OCI-LY1 (cell line): Measurements from ENCODE around the gene VPS16.

Experiments used
- H2AFZ ChIP-seq: fragments of 200-600 bp; sonication (generic), shearing (Covaris generic); 2 replicates; pipeline ENCODE4 v1.6.0; 2014; ENCODE audit warnings: antibody characterized with exemption, mild to moderate bottlenecking, low read length
- H3F3A ChIP-seq: fragments of 200-600 bp; sonication (generic), shearing (Covaris generic); 2 replicates; pipeline ENCODE4 v1.6.0; 2014; ENCODE audit warnings: mild to moderate bottlenecking, antibody characterized with exemption, low read length, moderate library complexity; ENCODE audit not compliant: insufficient read depth
- H3K27ac ChIP-seq: fragments of 200-600 bp; sonication (generic); 2 replicates; pipeline ENCODE4 v1.5.1; 2014; ENCODE audit warnings: low read length, mixed run types, mild to moderate bottlenecking, low read depth; ENCODE audit not compliant: poor library complexity, severe bottlenecking
- H3K27me3 ChIP-seq: fragments of 200-600 bp; sonication (generic); 2 replicates; pipeline ENCODE4 v1.6.0; 2014; ENCODE audit warnings: antibody characterized with exemption, mild to moderate bottlenecking, low read length, moderate library complexity; ENCODE audit not compliant: insufficient read depth
- H3K36me3 ChIP-seq: fragments of 200-600 bp; sonication (generic); 2 replicates; pipeline ENCODE4 v1.6.1; 2014; ENCODE audit warnings: mild to moderate bottlenecking, antibody characterized with exemption, low read length, moderate library complexity, mixed read lengths; ENCODE audit not compliant: insufficient read depth
- H3K4me1 ChIP-seq: fragments of 200-600 bp; sonication (generic); 2 replicates; pipeline ENCODE4 v1.5.1; 2014; ENCODE audit warnings: mild to moderate bottlenecking, low read length, moderate library complexity; ENCODE audit not compliant: insufficient read depth, severe bottlenecking
- H3K4me2 ChIP-seq: fragments of 200-600 bp; sonication (generic), shearing (Covaris generic); 2 replicates; pipeline ENCODE4 v1.6.1; 2014; ENCODE audit warnings: low read length
- H3K4me3 ChIP-seq: fragments of 200-600 bp; sonication (generic); 2 replicates; pipeline ENCODE4 v1.5.1; 2014; ENCODE audit warnings: low read length, low read depth, mild to moderate bottlenecking, mixed read lengths; ENCODE audit not compliant: poor library complexity, severe bottlenecking
- H3K79me2 ChIP-seq: fragments of 200-600 bp; shearing (Covaris generic); 2 replicates; pipeline ENCODE4 v1.6.1; 2016; ENCODE audit warnings: mixed run types, low read length, mixed read lengths; ENCODE audit not compliant: insufficient read depth
- H3K9ac ChIP-seq: fragments of 200-600 bp; sonication (generic), shearing (Covaris generic); 2 replicates; pipeline ENCODE4 v1.6.1; 2014; ENCODE audit warnings: mild to moderate bottlenecking, low read length, mixed read lengths
- H3K9me2 ChIP-seq: fragments of 200-600 bp; sonication (generic), shearing (Covaris generic); 2 replicates; pipeline ENCODE4 v1.6.1; 2014; ENCODE audit warnings: low read depth, mild to moderate bottlenecking, low read length, mixed read lengths
- H3K9me3 ChIP-seq: fragments of 200-600 bp; shearing (Covaris generic); 2 replicates; pipeline ENCODE4 v1.6.1; 2014; ENCODE audit warnings: low read length, mixed read lengths
- H4K20me1 ChIP-seq: fragments of 200-600 bp; sonication (generic), shearing (Covaris generic); 2 replicates; pipeline ENCODE4 v1.6.0; 2016; ENCODE audit warnings: mild to moderate bottlenecking, low read length; ENCODE audit not compliant: insufficient read depth
- CTCF ChIP-seq: fragments of 200-600 bp; sonication (generic), shearing (Covaris generic); IDR thresholded peaks from 2 replicates; pipeline ENCODE4 v1.5.1; 2017; ENCODE audit warnings: mild to moderate bottlenecking, antibody characterized with exemption, low read length, moderate library complexity, mixed read lengths
- EZH2 ChIP-seq: fragments of 200-600 bp; sonication (generic), shearing (Covaris generic); IDR thresholded peaks from 2 replicates; pipeline ENCODE4 v1.8.0; 2017; ENCODE audit warnings: borderline replicate concordance, mixed run types, mild to moderate bottlenecking, antibody characterized with exemption, low read length, moderate library complexity, mixed read lengths

Gene VPS16

GRCh38 chr20:2809690-2810089 lies 30.9 kb upstream of the VPS16 start:
- H3K79me2 ChIP-seq: no peaks in the 10 kb centered on the region
- H3K4me2 ChIP-seq: no peak overlapping the region
- TF ChIP-seq CTCF (no peak), EZH2 (no peak)
- no peaks in the 10 kb centered on the region for H3K4me1 ChIP-seq
- H3K9me2 ChIP-seq: no peaks in the 10 kb centered on the region
- no peaks in the 10 kb centered on the region for H3K36me3 ChIP-seq
- H3F3A ChIP-seq: no peaks in the 10 kb centered on the region
- no peaks in the 10 kb centered on the region for H3K9me3 ChIP-seq
- no peak overlapping the region for H2AFZ ChIP-seq
- no peak overlapping the region for H3K27ac ChIP-seq
- no peaks in the 10 kb centered on the region for H4K20me1 ChIP-seq
- H3K4me3 ChIP-seq: no peak overlapping the region
- no peaks in the 10 kb centered on the region for H3K27me3 ChIP-seq
- no peak overlapping the region for H3K9ac ChIP-seq

GRCh38 chr20:2812189-2812588 lies 28.4 kb upstream of the VPS16 start:
- Histone ChIP-seq H4K20me1 (no peaks in the 10 kb centered on the region), H3K9ac (no peak overlapping the region), H3K27ac (no peak overlapping the region), H3K79me2 (no peaks in the 10 kb centered on the region), H3K9me3 (no peaks in the 10 kb centered on the region), H3K4me1 (no peaks in the 10 kb centered on the region), H3K27me3 (0 out of 2 replicates have a peak, but pooled peaks cover 4% of the 10 kb centered on the region), H3K36me3 (no peaks in the 10 kb centered on the region), H3K4me2 (no peak overlapping the region), H2AFZ (no peak overlapping the region), H3K9me2 (no peaks in the 10 kb centered on the region), H3K4me3 (no peak overlapping the region), H3F3A (no peaks in the 10 kb centered on the region)
- TF ChIP-seq EZH2 (no peak), CTCF (no peak)

GRCh38 chr20:2814076-2814475 lies 26.5 kb upstream of the VPS16 start:
- 0 out of 2 replicates have a peak, but pooled peaks cover 4% of the 10 kb centered on the region for H3K27me3 ChIP-seq

More at GRCh38 chr20:2814076-2814475, 26.5 kb upstream of the VPS16 start:
- Histone ChIP-seq H4K20me1 (no peaks in the 10 kb centered on the region), H3F3A (no peaks in the 10 kb centered on the region), H3K79me2 (no peaks in the 10 kb centered on the region), H3K4me3 (no peak overlapping the region), H3K4me1 (no peaks in the 10 kb centered on the region), H3K9me2 (no peaks in the 10 kb centered on the region), H3K4me2 (no peak overlapping the region), H3K9me3 (no peaks in the 10 kb centered on the region), H3K36me3 (no peaks in the 10 kb centered on the region), H2AFZ (no peak overlapping the region), H3K9ac (no peak overlapping the region), H3K27ac (no peak overlapping the region)
- no peak for TF ChIP-seq CTCF
- TF ChIP-seq EZH2: no peak
